Glomerular visceral epithelial cell (primary cell): ENCODE data around the gene CFAP74.

Experiments used
- DNase-seq: peaks from one replicate; pipeline ENCODE4 v3.0.0-alpha.2; 2016; ENCODE audit errors: extremely low spot score

CFAP74 gene

DNA sequence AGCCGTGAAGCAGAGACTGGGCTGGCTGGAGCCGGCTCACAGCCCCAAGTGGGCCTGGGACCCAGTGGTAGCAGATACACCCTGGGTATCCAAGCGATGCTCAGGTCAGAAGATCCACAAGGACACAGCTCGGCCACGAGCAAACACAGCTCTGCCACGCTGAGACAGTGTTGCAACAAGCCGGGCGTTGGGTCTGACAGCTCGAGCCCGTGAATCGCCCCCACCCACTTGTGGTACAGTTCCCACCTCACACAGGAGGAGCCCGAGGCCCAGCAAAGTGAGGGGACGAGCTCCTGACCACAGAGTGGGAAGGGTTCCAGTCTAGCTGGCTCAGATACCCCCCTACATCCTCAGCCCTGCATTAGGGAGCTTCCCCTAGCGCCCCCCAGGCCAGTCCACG, 37.7 kb upstream of the CFAP74 start:
- no peak for DNase-seq

DNA sequence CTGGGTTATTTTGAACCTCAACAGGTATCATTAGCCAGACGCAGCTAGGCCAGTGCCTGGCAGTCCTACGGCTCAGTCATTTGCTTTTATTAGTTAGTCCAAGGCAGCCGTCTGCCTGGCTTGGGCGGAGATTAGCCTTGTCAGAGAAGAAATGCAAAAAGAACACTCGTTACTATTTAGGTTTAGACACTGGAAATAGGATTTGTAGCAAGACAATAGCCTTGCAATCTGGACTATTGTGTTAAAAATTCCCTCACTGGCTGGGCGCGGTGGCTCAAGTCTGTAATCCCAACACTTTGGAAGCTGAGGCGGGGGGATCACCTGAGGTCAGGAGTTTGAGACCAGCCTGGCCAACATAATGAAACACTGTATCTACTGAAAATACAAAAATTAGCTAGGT, 35.7 kb upstream of the CFAP74 start:
- DNase-seq, result no peak

DNA sequence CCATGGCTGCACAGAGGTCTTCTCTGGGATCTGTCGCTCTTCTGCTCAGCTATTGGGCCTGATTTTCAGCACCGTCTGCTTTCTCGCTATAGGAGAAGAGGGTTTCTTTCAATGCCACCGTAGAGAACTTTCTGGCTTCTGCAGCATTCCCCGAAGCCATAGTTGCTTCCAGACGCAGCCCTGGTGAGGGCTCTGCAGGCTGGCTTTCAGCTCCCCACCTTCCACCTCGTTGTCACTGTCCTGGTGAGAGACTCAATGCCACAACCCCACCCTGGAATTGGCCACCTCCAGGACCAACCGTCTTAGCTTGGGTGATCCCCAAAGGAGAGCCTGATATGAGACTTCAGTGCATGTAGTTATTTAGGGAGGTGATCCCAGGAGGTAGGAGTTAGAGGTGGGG, 34.6 kb upstream of the CFAP74 start:
- no peak for DNase-seq

DNA sequence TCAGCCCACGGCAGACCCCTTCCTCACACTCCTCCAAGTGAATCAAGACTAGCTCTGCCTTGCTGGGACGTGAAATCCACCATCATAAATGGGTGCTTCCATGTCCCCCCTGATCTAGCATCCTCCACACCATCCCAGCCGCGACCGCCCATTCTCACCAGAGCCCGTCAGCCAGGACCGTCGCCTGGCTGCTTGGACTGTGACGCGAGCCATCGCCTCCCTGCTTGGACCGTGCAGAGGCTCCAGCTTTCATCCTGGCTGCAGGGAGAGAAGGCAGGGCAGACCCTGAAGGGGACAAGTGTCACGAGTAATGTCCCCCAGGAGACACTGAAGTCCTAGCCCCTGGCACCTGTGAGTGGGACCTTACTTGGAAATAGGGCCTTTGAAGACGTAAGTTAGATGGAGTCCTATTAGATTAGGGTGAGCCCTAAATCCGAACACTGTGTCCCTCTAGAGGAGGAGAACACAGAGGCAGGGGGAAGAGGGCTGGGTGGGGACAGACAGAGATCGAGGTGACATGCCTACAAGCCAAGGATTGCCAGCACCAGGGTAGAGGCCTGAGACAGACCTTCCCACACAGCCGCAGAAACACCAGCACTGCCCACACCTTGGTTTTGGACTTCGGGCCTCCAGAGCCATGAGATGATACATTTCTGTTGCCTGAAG, 33.9 kb upstream of the CFAP74 start:
- DNase-seq, result no peak

DNA sequence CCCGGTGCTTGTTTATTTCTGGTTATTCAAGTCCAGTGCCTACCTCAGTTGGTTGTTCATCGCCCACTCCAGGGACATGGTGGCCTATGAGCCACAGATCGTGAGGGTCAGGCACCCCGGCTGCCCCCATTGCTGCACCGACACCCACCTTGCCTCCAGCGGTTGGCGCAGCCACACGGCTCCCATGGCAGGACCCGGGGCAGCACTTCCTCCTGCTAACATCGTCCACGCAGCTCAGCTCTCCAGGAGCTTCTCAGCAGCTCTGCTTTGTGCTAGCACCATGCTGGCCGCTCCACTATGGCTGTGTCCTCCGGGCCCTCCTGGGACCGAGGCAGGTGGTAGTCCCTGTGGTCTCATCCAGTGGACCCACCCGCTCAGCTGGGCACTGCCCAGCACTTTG, 32.7 kb upstream of the CFAP74 start:
- no peak for DNase-seq

DNA sequence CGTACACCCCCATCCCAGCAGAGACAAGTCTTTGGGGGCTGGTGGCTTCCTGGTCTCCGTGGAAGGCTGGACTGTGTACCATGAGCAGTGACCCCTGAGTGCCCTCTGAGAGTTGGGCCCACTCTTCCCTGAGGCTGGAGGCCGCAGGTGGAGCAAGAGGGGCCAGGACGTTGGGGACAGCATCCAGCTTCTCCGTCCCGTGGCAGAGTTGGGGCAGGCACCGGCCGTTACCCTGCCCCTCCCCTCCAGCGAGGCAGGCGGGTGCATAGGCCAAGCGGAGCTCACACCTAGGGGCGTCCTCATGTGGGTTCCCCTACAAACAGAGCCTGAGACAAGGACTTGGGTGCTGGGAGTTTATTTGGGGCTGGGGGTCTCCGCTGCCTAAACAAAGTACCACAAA, 29.6 kb upstream of the CFAP74 start:
- no peak for DNase-seq

DNA sequence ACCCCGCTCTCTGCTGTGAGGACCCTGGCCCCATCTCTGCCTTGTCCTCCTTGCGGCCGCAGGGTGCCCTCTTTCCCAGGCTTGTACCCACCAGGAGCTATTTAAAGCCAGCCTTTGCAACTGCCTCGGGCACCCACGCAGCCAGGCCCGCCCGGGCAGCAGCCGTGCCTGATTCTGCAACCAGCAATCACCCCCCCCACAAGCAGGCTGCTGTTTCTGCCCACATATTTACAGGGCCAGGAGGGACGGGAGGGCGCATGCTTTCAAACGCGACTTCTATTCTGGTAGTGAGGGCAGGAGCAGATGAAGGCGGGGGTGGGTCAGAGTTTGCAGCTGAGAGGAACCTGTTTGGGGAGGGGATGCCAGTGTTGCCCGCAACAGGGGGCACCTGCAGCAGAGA, 29.2 kb upstream of the CFAP74 start:
- DNase-seq, result no peak

DNA sequence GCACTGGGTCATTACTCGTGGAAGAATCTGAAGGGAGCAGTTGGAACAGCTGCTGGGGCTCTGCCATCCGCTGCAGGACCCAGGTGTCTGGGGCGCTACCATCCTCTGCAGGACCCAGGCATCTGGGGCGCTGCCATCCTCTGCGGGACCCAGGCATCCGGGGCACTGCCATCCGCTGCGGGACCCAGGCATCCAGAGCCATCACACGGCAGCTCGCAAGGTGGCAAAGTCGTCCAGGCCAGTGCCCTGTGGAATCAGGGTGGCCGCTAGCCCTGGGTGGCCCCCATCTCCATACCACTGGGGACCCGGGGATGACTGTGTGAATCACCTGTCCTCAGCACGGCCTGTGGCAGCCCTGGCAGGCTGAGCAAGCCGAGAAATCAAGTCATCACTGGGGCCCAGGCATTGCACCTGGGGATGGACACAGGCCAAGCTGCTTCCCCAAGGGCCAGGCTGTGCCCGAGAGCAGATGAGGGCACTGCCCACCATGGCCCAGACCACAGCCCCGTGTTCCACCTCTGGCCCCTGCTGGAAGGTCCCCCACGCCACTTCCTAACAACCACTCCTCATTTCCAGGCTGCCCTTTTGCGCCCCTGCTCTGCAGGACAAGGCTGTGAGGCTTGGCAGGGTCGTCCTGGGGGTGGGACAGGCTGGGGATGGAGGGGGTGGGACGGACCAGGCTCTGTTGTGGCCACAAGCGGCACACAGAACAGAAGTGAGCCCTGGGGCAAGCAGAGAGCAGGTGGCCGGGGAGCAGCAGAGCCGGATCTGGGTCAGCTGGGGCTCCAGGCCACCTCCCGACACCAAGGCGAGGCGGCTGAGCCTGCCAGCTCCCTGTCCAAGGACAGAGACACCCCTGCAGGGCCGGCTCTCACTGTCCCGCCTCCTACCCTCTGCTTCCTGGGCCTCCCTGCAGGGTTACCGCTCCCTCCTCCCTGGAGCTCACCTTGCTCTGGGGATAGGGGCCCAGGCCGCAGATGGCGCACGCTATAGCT, 28.3 kb upstream of the CFAP74 start:
- no peak for DNase-seq

DNA sequence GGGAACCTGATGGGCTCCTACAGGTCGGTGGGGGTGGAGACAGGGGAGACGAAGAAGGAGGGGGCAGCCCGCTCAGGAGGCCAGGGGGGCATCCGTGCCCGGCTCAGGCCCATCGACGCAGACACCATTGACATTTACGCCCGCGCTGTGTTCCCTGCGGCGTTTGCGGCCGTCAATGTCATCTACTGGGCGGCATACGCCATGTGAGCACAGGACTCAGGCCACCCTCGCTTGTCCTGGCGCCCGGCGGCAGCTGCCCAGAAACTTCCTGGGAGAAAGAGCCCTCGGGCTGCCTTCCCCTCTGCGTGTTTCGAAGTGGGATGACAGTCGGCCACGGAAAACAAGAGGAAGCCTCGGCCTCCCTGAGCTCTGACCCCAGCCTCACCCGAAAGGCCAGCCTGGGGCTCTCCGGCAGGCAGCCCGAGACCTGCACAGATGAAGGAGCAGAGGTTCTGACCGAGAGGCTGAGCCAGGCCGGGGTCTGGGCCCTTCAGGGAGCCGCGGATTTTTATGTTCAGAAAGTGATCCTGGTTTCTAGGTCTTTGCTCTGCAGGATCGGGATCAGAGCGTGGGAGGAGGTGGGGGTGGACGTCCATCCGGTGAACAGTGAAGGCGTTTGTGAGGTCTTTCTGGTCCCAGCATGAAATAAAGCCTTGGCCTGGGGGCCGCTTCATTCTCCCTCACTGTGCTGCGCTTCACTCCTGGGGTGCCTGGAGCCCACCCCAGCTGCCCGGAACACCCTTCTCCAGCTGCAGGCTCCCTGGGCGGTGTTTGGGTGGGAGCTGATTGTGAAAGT, 26.7 kb upstream of the CFAP74 start:
- no peak for DNase-seq

DNA sequence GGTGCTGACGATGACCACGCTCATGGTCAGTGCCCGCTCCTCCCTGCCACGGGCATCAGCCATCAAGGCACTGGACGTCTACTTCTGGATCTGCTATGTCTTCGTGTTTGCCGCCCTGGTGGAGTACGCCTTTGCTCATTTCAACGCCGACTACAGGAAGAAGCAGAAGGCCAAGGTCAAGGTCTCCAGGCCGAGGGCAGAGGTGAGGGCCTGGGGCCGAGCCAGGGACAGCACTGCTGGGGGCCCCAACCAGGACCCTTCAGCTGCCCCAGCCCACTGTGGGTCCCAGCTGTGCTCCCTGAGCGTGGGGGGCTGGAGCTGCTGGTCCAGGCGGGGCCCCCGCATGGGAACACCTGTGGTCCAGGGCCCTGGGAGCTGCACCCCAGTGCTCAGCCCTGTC, 26.0 kb upstream of the CFAP74 start:
- DNase-seq, result no peak

DNA sequence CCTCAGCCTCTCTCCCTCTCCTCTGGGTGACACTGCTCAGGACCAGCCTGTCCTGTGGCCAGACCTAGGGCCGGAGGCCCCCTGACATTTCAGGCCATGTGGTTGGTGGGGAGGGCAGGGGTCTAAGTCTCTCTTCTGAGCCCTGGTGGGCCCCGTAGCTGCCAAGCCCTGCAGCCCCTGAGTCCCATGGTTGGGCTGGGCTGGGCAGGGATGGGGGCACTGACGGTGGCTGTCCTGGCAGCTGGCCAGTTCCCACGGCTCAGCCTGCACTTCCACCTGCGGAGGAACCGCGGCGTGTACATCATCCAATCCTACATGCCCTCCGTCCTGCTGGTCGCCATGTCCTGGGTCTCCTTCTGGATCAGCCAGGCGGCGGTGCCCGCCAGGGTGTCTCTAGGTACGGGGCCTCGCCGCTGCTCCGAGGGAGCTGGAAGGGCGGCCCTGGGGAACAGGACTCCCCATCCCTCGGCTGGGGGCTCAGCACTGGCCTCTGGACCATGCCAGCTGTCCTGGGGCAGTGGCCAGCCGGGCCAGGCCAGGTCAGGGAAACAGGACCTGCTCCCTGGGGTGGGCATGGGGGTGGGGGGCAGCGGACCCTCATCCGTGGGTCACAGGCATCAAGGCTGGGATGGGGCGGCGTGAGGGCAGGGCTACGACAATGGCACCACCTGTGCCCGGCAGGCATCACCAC, 25.4 kb upstream of the CFAP74 start:
- DNase-seq, result no peak

DNA sequence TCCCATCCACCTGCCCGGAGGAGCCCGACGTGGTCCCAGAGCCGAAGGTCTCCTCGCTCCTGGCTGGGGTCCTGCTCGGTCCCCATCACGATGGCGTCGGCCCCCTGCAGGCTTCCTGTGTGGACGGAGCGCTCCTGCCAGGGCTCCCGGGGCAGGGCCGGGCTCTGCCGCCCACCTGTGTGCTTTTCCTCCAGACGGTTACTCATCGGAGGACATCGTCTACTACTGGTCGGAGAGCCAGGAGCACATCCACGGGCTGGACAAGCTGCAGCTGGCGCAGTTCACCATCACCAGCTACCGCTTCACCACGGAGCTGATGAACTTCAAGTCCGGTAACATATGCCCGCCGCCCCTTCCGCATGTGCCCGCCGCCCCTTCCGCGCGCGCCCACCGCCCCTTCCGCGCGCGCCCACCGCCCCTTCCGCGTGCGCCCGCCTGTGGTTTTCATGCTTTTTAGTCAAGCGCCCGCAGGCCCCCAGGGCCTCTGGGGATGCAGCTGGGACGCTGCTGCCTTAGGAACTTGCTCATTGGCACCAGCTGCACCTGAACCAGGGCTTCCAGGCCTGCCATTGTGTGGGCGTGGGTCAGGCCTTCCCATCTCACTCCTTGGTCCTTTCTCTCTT, 24.5 kb upstream of the CFAP74 start:
- DNase-seq, result no peak

DNA sequence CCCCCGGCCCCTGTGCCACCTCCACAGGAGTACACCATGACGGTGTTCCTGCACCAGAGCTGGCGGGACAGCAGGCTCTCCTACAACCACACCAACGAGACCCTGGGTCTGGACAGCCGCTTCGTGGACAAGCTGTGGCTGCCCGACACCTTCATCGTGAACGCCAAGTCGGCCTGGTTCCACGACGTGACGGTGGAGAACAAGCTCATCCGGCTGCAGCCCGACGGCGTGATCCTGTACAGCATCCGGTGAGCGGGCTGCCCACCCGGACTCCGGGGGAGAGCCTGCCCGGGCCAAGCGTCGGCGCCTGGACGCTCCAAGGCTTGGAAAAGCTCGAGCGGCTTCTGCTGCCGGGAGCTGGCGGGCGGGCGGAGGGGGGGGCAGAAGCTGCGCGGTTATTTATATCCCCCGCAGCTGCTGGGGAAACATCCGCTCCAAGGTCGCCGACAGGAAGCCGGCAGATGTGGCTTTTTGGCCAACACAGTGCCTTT, 21.9 kb upstream of the CFAP74 start:
- DNase-seq, result no peak

DNA sequence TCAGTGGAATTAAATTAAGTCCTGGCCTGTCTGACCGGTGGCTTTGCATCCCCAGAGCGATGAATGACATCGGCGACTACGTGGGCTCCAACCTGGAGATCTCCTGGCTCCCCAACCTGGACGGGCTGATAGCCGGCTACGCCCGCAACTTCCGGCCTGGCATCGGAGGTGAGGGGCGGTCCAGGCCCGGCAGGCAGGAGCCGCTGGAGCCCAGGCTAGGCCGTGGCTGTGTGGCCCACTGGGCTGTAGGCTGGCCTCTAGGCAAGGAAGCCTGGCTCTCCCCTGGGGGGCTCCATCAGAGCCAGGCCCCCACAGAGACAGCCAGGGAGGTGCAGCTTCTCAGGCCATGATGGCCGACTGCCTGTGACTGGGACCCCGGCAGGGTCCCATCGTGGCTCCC, 21.3 kb upstream of the CFAP74 start:
- DNase-seq, result no peak

DNA sequence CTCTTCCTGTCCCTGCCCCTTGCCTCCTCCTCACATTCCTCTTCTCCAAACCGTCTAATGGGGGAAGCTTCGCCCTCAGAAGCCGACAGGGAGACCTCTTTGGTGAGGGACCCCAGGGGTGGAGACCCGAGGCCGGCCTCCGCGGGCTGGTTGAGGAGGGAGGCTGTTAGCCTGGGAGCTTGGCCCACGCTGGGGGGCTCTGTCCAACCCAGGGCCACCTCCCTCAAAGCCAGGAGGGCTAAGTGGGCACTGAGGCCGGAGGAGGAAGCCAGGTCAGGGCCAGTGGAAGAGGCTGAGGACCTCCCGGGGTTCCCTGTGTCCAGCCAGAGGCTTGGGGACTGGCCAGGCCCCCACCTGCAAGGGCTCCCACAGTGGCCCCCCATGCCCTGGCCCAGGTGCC, 20.9 kb upstream of the CFAP74 start:
- DNase-seq, result no peak

DNA sequence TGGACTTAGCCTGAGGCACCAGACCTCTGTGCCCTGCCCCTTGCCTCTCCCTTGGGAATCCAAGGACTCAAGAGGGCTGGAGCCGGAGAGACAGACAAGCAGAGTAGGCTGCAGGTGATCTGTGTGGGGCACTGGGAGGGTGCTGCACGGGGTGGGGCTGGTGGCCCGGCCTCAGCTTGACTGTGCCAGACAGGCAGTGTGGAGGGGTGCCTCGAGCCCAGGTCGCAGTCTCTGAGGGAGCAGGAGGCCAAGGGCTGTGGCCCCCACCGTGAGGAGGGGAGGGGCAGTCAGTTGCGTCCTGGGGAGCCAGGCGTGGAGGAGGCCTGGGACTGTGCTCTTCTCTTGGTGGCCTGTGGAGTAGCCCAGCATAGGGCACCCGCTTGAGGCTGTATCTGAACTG, 19.6 kb upstream of the CFAP74 start:
- DNase-seq, result no peak

DNA sequence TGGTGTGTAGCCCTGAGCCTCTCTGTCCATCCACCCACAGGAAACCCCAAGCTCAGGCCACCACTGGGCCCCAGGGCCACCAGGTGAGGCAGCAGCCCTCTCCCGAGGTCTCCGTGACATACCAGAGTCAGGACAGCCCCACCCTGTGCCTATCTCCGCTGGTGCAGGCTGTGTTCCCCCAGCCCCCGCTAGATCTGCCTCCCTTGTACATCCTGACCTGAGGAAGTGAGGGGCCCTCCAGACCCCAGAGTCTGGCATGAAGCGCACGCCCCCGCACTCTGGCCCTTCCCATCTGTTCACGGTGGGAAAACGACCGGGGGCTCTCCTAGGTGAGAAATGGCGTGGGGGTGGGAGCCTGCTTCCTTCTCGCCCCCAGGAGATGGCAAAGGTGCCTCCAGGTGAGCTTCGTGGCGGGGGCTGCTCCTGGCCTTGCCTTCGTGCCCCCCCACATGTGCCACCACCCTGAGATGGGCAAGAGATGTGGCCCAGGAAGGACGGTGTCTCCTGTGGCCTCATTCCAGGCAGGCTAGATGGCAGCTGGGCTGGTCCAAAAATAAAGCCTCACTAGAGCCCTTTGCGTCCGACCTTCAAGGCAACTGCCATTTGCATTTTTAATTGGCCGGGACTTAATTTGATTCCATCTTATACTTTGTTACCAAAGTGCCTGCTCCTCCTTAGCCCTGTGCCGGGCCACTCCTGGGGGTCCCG, 18.6 kb upstream of the CFAP74 start:
- no peak for DNase-seq

DNA sequence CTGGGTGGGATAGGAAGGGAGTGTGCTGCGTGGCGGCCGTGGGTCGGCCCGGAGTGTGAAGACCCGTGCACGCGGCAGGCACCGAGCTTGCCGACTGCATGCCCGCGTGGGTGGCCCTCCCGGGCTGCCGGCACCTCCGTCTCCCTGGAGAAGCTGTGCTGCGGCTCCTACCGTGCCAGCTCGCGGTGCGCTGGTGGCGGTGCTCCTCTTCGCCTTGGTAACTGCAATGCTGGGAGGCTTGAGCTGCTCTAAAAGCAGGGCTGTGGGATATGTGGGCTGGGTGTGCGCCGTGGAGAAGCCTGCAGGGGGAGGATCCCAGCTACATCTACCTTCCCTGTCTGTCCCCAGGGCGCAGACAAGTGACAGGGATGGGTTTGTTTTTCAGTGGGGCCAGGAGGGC, 18.0 kb upstream of the CFAP74 start:
- DNase-seq, result no peak

DNA sequence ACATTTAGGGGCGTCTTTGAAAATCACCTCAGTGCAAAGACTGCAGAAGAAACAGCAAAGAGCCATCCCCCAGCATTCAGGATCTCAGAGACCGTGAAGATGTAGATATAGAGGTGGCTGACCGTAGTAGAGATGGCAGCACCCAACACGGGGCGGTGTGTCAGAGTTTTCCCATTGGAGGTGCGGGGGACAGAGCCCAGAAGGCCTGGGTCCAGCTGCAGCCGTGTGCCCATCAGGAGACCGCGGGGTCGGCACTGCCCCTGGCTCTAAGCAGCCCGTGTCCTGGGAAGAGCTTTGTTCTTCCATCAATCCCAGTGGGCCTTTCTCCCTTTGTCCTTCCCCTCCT, 16.7 kb upstream of the CFAP74 start:
- no peak for DNase-seq

DNA sequence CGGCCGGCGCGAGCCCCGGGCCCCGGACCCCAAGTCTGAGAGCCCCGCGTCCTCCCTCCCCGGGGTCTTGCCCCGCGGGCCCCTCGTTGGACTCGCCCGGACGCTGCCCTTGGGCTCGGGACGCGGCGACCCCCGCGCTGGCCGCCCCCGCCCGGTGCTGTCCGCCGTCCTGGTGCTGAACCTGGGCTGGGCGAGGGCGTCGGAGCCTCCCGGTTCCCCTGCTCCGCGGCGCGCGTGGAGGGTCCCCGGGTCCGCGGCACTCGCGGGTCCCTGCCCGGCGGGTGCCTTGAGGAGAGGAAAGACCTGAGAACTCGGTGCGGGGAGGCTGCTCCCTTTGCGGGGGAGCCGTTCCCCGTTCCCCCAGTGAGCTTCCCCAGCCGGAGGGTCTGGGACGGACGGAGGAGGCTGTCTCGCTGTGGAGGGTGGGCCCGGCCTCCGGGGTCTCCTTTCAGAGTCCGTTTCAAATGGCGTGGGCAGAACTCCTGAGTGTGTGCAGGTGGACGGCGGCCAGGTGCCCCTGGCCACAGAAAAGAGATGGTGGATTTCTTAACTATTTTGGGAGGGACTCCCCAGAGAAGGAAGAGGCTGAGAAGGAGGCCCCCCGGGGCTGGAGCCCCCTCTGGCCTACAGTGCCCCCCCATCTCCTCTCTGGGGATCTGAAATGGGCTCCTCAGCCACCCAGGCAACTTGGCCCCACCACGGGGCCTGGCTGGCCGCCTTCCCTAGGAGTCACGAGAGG, 16.2 kb upstream of the CFAP74 start:
- no peak for DNase-seq
